Central memory CD4-positive, alpha-beta T cell (primary cell): ENCODE data around the gene PTBP3.
"Not testable (repeated sequence)": the region's sequence is repeated elsewhere in the genome, so short reads cannot be mapped to it uniquely, and the experiment has no call there.

ENCODE experiments used
- DNase-seq: peaks from one replicate; pipeline ENCODE4 v3.0.0; 2022

PTBP3 gene

DNA sequence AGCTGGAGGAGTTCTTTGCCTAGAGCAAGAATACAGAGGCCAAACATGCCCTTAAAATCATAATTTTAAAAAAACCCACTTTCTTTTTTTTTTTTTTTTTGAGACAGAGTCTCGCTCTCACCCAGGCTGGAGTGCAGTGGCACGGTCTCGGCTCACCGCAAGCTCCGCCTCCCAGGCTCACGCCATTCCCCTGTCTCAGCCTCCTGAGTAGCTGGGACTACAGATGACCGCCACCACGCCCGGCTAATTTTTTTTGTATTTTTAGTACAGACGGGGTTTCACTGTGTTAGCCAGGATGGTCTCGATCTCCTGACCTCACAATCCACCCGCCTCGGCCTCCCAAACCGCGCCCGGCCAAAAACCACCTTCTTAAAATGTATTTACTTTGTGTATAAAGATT lies 66.3 kb downstream of the PTBP3 start:
- not testable (repeated sequence) for DNase-seq

DNA sequence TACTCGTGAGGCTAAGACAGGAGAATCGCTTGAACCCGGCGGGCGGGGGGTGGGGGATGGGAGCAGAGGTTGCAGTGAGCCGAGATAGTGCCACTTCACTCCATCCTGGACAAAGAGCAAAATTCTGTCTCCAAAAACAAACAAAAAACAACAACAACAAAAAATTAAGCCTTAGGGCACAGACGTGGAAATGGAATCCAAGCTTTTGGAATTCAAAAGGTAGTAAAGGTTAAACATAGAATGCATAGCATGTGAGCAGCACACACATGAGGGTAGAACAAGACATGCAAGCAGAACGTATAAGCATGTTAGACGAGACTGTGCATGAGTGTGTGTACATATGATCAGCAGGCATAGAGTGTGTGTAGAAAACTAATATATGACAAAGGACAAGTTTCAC lies 68.0 kb downstream of the PTBP3 start:
- DNase-seq, result no peak

DNA sequence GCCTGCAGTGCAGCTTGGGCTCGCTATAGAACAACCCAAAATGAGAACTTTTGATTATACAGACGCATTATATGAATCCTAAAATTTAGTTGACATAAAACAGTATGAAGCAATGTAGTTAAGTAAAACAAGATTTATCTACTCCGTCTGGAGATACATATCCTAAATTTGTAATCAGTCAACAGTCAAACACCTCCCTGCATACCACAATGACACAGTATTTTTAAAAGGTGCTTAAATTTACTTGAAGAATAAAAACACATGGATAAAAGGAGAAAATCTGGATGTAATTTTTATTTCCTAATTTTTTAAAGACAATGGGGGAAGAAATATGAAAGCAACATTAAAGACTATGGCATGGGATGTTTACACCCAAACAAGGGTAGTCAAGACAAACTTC lies 70.8 kb downstream of the PTBP3 start:
- DNase-seq, result no peak

DNA sequence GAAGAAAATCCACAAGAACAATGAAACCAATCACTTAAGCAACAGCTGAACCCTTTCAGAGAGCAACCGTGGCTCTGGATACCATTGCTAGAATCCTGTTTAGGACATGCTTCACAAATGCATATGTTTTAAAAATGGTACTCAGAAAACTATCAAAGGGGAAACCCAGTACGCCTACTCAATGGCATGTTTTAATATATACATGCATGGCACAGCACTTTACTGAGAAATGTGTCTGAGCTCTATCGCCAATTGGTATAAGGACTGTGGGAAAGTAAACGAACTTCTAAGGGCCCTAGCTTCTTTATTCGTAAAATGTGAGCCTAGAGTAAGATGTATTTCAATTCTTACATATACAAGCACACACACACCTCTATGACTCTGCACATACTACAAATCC lies 72.3 kb downstream of the PTBP3 start:
- DNase-seq, result no peak

DNA sequence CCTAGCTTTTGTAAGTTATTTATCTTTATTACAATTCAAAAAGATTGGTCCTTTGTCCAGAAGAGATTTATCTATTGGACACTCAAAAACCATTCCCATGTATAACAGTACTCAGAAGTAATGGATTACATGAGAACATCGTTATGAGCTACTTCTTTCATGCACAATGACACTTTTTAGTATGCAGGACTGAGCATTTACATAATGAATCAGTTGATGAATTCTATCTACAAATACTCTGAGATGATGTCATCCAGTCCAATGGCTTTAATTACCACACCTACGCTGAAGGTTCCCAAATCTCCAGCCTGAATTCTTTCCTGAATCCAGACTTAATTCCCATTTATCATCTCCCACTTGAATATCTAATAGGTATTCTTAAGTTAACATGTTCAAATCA lies 75.3 kb downstream of the PTBP3 start:
- DNase-seq, result no peak

DNA sequence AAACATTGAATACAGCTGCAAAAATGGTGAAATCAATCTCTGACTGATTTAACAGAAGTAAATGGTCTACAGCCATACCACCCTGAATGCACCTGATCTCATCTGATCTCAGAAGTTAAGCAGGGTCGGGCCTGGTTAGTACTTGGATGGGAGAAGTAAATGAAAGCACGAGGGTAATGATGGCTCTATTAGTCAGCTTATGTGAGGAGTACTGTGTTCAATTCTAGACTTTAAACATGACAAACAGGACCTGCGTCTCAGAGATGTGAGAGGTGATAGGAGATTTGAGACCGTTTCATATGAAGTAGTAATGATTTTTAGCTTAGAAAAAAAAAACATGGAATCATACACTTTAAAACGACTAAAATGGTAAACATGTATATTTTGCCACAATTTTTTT lies 81.2 kb downstream of the PTBP3 start:
- DNase-seq, result no peak

DNA sequence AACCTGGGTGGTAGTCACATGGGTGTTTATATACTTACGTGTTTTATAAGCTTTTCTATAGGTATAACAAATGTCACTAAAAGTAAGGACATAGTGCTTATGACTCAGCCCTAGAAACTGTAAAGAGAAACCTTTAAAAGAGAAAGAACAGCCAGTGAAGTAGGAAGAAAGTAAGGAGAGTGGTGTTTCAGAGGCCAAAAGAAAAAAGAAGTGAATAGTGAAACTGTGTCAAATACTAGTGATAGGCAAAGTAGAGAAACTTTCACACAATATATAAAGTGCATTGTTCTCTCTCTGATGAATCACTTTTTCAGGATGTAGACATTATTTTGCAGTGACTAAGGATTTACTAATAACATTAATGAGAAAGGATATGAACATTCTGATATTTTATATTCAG lies 84.1 kb downstream of the PTBP3 start:
- no peak for DNase-seq

DNA sequence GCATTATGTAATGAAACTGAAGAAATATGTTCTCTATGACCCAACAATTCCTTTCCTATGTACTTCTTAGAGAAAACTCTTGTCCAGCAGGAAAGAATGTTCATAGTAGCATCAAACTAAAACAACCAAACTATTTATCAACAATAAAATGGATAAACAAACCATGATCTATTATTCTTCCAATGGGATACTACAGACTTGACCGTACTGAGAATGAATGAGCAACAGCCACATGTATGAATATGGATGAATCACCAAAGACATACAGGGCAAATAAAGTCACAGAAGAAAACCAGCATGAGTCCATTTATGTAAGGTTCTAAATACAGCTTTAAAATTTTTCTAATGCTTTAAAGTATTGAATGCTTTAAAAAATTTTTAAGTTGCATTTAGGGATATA lies 84.7 kb downstream of the PTBP3 start:
- DNase-seq, result no peak

DNA sequence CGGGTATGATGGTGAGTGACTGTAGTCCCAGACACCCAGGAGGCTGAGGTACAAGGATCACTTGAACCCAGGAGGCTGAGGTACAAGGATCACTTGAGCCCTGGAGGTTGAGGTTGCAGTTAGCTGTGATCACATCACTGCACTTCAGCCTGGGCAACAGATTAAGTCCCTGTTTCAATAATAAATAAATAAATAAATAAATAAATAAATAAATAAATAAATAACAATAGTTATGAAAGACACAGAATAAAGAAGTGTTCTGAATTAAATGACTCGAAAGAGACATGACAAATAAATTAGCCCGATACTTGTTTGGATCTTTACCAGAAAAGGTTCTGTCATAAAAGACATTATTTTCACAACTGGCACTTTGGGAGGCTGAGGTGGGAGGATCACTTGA lies 86.3 kb downstream of the PTBP3 start:
- no peak for DNase-seq

DNA sequence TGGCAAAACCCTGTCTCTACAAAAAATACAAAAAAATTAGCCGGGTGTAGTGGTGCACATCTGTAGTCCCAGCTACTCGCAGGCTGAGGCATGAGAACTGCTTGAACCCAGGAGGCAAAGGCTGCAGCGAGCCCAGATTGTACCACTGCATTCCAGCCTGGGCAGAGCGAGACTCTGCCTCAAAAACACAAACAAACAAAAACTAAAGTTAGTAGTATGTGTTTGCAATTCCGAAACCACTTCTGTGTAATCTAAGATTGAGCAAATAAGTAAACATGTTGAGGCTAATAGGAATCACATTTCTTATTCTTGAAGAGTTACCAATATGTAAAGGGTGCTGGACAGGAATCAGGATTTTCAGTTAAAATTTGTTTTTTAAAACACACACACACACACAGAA lies 88.3 kb downstream of the PTBP3 start:
- no peak for DNase-seq

DNA sequence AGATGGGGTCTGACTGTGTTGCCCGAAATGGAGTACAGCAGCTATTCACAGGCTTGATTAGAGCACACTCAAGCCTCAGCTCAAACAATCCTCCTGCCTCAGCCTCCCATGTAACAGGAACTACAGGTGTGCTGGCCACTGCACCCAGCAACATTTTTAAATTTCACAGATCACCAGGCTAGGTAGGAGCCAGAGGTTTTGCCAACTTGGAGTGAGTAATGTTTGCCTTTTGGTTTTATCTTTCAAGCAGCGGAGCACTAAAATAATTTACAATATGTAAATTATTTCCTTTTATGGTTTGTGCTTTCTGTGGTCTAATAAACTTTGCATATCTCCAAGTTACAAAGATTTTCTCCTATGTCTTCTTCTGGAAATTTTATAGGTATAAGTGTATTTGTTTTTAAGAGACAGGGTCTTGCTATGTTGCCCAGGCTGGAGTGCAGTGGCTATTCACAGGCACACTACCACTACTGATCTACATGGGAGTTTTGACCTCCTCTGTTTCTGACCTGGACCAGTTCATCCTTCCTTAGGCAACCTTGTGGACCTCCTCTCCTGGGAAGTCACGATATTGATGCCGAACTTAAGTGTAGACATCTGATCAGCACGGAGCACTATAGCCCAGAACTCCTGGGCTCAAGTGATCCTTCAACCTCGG lies 91.1 kb downstream of the PTBP3 start:
- no peak for DNase-seq

DNA sequence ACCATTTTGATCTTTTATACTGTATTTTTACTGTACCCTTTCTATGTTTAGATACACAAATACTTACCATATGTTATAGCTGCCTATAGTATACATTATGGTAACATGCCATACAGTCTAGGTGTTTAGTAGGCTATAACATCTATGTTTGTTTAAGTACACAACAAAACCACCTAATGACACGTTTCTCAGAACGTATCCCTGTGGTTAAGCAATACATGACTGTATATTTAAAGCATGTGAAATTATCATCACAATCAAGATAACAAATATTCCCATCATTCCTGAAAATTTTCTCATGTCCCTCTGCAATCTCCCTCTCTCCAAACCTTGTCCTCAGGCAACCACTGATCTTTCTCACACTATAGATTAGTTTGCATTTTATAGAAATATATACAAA lies 91.9 kb downstream of the PTBP3 start:
- no peak for DNase-seq

DNA sequence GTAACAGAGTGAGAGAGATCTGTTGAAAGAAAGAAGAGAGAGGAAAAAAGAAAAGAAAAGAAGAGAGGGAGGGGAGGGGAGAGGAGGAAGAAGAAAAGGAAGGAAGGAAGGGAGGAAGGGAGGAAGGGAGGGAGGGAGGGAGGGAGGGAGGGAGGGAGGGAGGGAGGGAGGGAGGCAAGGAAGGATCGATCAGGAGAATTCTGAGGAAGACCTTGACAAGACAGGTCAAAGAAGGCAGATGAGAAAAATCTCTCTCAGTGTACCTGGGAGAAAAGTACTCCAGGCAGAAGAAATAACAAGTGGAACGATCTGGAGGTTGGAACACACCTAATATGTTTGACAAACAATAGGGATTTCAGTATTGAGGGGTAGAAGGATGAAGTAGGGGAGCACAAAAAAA lies 93.7 kb downstream of the PTBP3 start:
- no peak for DNase-seq

DNA sequence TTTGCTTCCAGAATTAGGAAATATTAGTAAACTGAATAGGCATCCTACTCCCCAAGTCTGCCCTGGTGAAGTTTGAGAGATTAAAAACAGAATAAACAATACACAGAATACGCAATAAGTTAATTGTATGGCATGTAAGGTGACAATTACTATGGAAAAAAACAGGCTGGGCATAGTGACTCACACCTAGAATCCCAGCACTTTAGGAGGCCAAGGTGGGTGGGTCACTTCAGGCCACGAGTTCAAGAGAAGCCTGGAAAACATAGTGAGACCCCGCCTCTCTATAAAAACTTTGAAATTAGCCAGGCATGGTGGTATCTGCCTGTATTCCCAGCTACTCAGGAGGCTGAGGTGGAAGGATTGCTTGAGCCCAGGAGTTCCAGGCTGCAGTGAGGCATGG lies 94.1 kb downstream of the PTBP3 start:
- DNase-seq, result no peak

DNA sequence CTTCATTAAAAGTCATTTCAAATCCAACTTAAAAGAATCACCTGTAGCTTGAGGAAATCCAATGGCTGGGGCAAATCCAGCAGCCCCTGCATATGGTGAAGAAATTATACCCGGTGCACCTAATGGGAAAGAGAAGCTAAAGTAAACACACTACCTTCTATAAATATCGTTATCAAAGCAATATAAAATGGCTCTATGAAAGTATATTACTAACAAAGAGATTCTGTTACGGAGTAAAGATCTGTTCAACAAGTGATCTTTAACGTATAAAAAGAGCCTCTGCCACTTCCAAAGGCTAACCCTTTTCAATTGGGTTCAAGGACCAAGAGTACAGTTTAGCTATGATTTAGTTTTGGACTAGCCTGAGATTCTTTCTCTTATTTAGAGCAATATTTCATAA lies 98.6 kb downstream of the PTBP3 start:
- no peak for DNase-seq

DNA sequence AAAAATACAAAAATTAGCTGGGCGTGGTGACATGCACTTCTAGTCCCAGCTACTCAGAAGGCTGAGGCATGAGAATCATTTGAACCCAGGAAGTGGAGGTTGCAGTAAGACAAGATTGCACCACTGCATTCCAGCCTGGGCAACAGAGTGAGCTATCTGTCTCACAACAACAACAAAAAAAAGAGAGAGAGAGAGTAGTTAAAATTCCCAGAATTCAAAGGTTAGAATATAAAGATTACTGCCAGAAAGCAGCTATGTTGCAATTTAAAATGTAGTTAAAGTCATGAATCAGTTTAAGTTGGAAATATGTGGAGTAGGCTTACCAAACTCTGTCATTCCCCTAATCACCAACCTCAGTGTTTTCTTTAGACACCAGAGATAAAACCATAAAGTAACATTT lies 99.7 kb downstream of the PTBP3 start:
- no peak for DNase-seq

DNA sequence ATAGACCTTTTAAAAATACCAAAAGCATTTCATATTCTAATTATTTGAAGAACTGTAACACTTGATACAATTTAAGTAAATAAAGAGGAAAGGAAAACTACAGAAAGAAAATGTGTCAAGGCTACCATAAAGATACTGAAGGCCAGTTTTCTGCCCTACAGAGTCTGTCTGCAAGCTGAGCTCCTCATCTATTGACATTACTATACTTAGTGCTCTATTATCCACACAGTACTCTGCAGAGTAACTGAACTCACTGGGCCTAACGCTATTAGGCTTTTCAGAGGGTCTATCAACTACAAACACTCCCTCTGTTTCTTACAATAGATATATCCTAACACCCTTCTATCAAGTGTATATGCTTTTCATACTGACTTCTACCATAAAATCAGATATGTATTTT lies 101.2 kb downstream of the PTBP3 start:
- no peak for DNase-seq

DNA sequence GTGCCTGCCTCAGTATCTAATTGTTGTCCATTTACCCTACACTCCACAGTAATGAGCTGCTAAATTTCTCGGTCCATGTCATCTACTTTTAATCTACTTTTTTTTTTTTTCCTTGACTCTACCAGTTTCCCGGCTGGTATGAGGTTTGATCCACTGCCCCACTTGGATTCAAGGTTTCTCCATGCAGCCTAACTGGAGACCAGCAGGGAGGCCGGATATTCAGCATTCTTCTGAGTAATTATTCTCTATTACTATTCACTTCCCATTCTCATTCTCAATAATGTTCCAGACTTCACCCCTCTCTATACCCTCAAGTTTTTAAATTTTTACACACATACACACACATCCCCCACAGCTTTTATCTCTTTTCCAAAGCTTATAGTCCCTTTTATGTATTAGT lies 107.3 kb downstream of the PTBP3 start:
- no peak for DNase-seq

DNA sequence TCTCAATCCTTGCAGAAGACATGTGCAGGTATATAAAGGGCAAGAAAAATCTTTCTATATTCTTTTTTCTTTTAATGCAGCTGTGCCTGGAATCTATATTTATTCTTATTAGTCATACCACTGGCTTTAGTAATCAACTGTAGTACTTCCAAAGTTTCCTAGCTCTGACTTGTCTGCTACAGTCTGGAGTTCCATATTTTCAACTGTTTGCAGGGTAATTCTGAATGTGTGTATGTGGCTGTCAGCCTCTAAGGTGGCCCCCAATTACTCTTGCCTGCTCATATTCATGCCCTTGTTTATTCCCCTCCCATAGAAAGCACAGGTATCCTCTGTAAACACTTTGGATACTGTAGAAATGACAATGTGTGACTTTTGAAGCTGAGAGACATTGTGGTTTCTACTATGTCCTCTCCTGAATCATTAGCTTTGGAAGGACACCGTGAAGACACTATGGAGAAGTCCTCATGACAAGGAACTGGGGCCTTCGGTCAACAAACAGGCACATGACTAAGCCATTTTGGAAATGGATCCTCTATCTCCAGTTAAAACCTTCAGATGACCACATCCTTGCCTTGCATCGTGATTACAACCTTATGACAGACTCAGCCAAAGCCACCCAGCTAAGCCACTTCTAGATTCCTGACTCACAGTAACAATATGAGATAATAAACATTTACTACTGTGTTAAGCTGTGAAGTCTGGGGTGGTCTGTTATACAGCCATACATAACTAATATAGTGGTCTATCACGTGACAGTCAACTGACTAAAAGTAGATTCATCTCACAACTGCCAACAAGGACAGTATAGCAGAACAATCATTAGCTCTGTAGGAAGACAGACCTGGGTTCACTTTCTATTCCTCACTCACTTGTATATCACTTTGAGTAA lies 108.8 kb downstream of the PTBP3 start:
- DNase-seq, result no peak

DNA sequence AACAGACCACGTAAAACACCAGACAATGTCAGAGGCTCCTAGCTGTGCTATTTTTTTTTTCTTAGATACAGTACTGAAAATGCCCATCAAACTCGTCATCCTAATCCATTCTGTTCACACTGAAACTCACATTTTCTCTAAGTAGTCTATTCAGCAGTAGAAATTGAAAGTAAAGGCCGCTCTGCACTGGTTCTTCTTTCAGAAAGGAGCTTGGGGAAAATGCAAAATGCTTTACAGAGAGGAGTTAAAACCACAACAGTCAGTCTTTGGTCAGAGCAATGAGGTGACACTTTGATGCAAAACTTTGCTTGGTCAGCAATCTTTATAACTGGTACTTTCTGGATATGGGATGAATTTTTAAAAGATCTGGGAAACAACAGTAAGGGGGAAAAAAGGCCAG lies 114.5 kb downstream of the PTBP3 start:
- no peak for DNase-seq

DNA sequence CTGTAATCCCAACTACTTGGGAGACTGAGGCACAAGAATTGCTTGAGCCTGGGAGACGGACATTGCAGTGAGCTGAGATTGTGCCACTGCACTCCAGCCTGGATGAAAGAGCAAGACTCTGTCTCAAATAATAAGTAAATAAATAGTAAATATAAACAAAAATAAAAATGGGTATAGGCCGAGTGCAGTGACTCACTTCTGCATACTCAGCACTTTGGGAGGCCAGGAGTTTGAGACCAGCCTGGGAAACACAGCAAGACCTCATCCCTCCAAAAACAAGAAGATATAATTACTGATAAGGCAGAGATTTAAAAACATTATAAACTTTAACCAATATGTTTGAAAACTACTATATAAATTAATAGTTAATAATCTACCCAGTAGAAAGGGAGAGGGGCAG lies 120.5 kb downstream of the PTBP3 start:
- no peak for DNase-seq

DNA sequence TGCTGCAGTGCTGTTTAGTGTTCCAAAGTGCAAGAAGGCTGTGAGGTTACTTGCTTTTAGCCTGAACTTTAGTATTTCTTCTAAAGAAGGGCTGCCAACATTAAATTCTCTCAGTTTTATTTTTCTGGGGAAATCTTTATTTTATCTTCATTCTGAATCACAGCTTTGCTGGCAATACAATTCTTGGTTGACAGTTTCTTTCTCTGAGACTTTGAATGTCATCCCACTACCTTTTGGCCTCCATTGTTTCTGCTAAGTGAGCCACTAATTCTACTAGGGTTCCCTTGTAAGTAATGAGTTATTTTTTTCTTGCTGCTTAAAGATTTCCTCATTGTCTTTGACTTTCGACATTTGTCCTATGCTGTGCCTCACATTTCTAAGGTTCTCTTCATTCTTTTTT lies 126.0 kb downstream of the PTBP3 start:
- DNase-seq, result no peak

DNA sequence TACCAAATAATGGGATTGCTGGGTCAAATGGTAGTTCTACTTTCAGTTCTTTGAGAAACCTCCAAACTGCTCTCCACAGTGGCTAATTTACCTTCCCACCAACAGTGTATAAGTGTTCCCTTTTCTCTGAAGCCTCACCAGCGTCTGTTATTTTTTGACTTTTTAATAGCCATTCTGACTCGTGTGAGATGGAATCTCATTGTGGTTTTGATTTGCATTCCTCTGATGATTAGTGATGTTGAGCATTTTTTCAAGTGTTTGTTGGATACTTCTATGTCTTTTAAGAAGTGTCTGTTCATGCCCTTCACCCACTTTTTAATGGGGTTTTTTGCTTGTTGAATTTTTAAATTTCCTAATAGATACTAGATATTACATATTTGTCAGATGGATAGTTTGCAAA lies 129.9 kb downstream of the PTBP3 start:
- no peak for DNase-seq

DNA sequence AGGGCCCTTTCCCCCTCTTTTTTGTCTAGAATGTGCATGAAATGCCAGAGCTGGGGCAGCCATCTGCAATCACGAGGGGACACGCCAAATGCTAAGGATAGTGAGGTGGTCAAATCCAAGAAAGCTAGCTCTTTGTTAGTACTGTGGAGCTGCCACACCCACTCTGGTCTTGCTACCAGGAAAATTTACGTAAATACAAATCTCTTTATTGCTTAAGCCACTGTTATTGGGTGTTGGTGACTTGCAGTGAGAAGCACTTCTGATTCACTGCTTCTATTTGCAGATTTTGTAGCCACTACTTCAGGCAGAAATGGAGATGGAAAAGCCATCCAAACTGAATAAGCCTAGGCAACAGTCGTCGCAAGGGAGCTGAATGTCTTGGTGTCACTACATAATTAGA lies 132.7 kb downstream of the PTBP3 start:
- no peak for DNase-seq

DNA sequence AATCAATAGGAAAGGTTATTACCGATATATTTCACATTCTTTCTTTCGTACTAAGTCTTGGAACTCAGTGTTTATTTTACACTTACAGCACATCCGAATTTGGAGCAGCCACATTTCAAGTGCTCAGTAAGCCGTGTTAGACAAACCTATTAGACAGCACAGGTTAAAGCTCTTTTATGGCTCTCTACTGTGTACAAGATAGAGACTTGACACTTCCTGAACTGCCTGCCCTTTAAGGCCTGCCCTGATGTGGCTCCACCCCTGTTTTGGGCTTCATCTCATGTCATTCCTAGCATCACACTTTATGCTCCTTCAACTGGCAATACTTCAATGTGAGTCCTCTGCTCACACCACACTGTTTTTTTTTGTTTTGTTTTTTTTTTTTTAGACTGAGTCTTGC lies 134.8 kb downstream of the PTBP3 start:
- no peak for DNase-seq
